Measurements from ENCODE around the gene RAD21L1.
"Not testable (repeated sequence)": the region's sequence is repeated elsewhere in the genome, so short reads cannot be mapped to it uniquely, and the experiment has no call there.

The RAD21L1 gene

DNA sequence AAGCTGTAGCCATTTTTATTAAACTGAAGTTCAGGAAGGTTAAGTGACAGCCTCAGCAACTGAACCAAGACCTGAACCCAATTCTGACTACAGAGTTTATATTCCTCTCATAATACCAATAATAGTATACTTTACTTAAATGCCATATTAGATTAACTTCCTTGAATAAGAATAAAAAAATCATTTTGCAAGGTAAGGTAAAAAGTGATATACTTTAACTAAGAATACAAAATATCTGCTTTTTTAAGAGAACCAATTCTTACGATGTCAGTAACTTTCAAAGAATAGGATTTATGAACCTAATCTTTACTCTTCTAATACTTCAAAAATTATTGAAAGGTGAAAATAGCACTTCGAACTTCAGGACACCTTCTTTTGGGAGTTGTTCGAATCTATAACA is 3.7 kb downstream of the RAD21L1 start:
- H3K4me1 ChIP-seq (ENCODE audit: insufficient read depth, low read length), result no peaks in the 10 kb centered on the region; the same call in 1 of the 2 replicates
- no peak overlapping the region for H3K9ac ChIP-seq (ENCODE audit: low read depth, low read length)

DNA sequence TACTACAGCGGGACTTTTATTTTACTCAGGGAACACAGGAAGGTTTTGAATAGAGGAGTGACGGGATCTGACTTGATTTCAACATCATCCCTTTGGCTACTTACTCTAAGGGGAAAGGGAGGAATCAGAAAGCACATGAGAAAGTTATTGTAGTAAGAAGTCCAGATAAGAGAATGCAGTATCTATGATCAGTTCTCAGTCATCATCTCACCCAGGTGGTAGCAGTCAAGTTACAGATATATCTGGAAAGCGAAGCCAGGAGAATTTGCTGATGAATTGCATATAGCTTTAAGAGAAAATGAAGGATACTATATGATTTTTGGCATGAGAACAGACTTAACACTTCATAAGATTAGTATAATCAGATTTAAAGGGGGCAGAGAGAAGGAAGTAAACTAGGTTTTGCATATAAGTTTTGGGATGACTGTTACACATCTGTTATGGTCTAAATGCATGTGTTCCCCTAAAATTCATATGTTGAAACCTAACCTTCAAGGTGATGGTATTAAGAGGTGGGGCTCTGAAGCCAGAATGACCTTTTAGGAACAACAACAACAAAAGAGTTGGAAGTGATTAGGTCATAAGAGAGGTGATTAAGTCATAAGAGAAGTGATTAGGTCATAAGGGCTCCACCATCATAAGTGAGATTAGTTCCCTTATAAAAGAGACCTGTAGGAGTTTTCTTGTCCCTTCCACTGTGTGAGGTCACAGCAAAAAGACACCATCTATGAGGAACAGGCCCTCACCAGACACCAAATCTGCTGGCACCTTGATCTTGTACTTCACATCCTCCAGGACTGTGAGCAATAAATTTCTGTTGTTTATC is 6.7 kb downstream of the RAD21L1 start:
- H3K9me3 ChIP-seq (ENCODE audit: control insufficient read depth, insufficient read depth, low read length), result no peaks in the 10 kb centered on the region
- H3K9ac ChIP-seq (ENCODE audit: low read depth, low read length), result no peak overlapping the region
- no peaks in the 10 kb centered on the region for H3K4me1 ChIP-seq (ENCODE audit: insufficient read depth, low read length)
- H3K36me3 ChIP-seq (ENCODE audit: insufficient read depth, low read length), result no peaks in the 10 kb centered on the region

More for the DNA sequence above, 3.7 kb downstream of the RAD21L1 start:
- no peaks in the 10 kb centered on the region for H3K36me3 ChIP-seq (ENCODE audit: insufficient read depth, low read length)
- no peaks in the 10 kb centered on the region for H3K9me3 ChIP-seq (ENCODE audit: control insufficient read depth, insufficient read depth, low read length)

DNA sequence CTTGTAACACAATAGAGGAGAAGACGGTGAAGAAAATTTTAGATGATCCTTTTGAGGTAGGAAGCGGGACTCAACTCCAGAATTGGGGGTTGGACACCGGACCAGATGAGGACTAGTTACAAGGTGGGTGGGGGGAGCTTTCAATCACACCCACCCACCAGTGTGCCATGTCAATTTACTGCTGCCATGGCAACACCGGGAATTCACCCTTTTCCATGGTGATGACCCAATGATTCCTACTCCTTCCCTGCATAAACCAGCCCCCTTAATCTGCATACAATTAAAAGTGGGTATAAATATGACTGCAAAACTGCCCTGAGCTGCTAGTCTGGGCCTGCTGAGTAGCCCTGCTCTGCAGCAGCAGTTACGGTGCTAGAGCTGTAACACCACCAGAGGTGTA is 14.7 kb downstream of the RAD21L1 start:
- peaks cover 2% of the 10 kb centered on the region; the same call in 1 of the 2 replicates for H3K4me1 ChIP-seq (ENCODE audit: insufficient read depth, low read length)

DNA sequence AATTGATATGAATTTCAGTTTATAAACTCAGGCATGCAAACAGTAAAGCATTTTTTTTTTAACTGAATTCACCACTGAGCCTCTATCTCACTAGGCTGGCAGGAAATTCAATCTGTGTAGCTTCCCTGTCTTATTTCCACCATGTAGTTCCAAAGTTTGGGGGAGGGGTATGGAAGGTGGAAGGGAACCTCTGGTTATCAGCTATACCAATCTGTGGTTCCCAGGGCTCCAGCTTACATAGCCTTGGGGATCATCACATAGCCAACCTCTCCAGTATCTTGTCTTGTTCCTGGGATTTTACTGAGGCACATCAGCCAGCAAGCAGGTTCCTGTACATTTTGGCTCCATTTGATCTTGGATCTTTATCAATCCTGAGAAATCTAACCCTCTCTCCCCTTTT is 15.6 kb downstream of the RAD21L1 start:
- Histone ChIP-seq H3K9me3 (ENCODE audit: control insufficient read depth, insufficient read depth, low read length) (no peaks in the 10 kb centered on the region), H3K4me1 (ENCODE audit: insufficient read depth, low read length) (peaks cover 2% of the 10 kb centered on the region; the same call in 1 of the 2 replicates), H3K36me3 (ENCODE audit: insufficient read depth, low read length) (no peaks in the 10 kb centered on the region), H3K9ac (ENCODE audit: low read depth, low read length) (no peak overlapping the region)

More for the DNA sequence above, 14.7 kb downstream of the RAD21L1 start:
- Histone ChIP-seq H3K9me3 (ENCODE audit: control insufficient read depth, insufficient read depth, low read length) (no peaks in the 10 kb centered on the region), H3K36me3 (ENCODE audit: insufficient read depth, low read length) (no peaks in the 10 kb centered on the region), H3K9ac (ENCODE audit: low read depth, low read length) (no peak overlapping the region)

DNA sequence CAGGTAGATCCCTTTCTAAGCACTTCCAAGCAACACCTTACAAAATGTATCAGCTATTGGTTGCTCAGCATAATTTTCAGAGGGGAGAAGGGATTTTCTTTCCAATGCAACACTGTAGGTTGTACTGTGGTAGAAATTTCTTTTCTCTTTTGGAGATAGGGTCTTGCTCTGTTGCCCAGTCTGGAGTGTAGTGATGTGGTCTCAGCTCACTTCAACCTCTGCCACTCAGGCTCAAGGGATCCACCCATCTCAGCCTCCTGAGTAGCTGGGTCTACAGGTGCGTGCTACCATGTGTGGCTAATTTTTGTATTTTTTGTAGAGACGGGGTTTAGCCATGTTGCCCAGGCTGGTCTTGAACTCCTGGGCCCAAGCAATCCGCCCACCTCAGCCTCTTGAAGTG is 16.3 kb downstream of the RAD21L1 start:
- no peaks in the 10 kb centered on the region for H3K36me3 ChIP-seq (ENCODE audit: insufficient read depth, low read length)

DNA sequence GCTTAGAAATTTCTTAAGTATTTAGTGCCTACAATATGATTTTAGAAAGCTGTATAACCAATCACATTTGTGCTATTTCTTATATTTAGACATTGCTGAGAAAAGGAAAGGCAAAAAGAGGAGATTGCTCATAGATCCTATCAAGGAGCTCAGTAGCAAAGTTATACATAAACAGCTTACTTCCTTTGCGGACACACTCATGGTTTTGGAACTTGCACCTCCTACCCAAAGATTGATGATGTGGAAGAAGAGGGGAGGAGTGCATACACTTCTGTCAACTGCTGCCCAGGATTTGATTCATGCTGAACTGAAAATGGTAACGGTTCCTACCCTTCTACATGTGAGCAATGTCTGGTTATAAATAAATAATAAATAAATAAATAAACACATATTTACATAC is 16.7 kb downstream of the RAD21L1 start:
- Histone ChIP-seq H3K9me3 (ENCODE audit: control insufficient read depth, insufficient read depth, low read length) (no peaks in the 10 kb centered on the region), H3K4me1 (ENCODE audit: insufficient read depth, low read length) (peaks cover 2% of the 10 kb centered on the region; the same call in 1 of the 2 replicates), H3K36me3 (ENCODE audit: insufficient read depth, low read length) (no peaks in the 10 kb centered on the region), H3K9ac (ENCODE audit: low read depth, low read length) (no peak overlapping the region)

More for the DNA sequence above, 16.3 kb downstream of the RAD21L1 start:
- Histone ChIP-seq H3K9me3 (ENCODE audit: control insufficient read depth, insufficient read depth, low read length) (no peaks in the 10 kb centered on the region), H3K4me1 (ENCODE audit: insufficient read depth, low read length) (peaks cover 2% of the 10 kb centered on the region; the same call in 1 of the 2 replicates), H3K9ac (ENCODE audit: low read depth, low read length) (no peak overlapping the region)

DNA sequence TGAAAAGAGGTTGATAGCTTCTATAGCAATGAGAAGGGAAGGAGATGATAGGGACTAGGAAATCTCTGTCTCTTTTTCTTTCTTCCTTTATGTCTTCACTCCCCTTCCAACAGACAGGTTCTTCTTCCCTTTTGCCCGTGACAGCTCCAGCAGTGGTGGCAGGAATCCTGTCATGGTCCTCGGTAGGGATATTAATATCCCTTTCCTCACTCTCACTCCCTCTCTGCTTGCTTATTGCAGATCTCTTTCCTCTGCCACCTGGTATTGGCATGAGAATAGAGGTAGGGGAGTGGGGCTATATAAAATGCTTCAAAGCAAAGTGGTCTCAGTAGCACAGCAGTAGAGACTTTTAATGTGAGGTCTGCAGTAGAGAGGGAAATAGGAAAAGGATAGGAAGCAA is 19.7 kb downstream of the RAD21L1 start:
- no peaks in the 10 kb centered on the region for H3K36me3 ChIP-seq (ENCODE audit: insufficient read depth, low read length)
- H3K4me1 ChIP-seq (ENCODE audit: insufficient read depth, low read length), result peaks cover 2% of the 10 kb centered on the region; the same call in 1 of the 2 replicates
- H3K9ac ChIP-seq (ENCODE audit: low read depth, low read length), result no peak overlapping the region
- no peaks in the 10 kb centered on the region for H3K9me3 ChIP-seq (ENCODE audit: control insufficient read depth, insufficient read depth, low read length)

DNA sequence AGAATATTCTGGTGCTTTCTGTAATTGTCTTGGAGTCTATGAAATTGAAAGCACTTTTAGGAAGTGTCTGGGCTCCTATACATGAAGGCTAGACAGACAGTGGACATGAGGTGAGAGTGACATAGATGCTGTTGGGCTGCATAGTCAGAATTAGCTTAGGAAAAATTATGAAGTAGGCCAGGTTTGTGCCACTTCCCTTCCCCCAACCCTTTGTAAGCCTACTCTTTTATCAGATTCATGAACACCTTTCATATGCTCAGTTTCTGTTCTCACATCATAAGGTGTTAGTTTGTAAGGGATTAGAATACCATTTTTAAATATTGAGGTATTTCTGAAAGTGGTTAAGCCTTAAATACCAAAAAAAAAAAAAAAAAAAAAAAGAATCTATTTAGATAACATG is 21.8 kb downstream of the RAD21L1 start:
- H3K9ac ChIP-seq (ENCODE audit: low read depth, low read length), result no peak overlapping the region
- H3K36me3 ChIP-seq (ENCODE audit: insufficient read depth, low read length), result no peaks in the 10 kb centered on the region
- no peaks in the 10 kb centered on the region for H3K9me3 ChIP-seq (ENCODE audit: control insufficient read depth, insufficient read depth, low read length)
- no peaks in the 10 kb centered on the region for H3K4me1 ChIP-seq (ENCODE audit: insufficient read depth, low read length)

DNA sequence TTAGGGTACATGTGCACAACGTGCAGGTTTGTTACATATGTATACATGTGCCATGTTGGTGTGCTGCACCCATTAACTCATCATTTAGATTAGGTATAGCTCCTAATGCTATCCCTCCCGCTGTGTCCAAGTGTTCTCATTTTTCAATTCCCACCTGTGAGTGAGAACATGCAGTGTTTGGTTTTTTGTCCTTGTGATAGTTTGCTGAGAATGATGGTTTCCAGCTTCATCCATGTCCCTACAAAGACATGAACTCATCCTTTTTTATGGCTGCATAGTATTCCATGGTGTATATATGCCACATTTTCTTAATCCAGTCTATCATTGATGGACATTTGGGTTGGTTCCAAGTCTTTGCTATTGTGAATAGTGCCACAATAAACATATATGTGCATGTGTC is 24.4 kb downstream of the RAD21L1 start:
- not testable (repeated sequence) for H3K4me1 ChIP-seq (ENCODE audit: insufficient read depth, low read length); H3K36me3 ChIP-seq (ENCODE audit: insufficient read depth, low read length); H3K9ac ChIP-seq (ENCODE audit: low read depth, low read length); H3K9me3 ChIP-seq (ENCODE audit: control insufficient read depth, insufficient read depth, low read length)

DNA sequence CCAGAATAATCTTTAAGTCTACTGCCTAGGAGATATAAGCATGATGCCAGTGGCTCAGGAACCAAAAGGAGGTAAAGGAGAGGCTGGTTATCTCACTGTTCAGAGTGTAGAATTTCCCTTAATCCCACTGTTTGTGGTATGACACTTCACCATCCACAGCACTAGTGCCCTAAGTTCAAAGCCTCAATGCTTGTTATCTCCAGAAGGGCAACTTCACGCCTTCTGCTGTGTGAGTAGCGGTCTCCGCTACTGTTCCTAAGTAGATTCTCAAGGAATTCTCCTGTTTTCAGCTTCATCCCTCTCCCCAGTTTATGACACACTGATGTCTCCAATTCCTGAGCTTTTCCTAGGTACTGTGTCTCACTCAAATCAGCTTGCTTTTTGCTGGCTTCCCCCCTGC is 26.6 kb downstream of the RAD21L1 start:
- no peaks in the 10 kb centered on the region for H3K36me3 ChIP-seq (ENCODE audit: insufficient read depth, low read length)
- H3K4me1 ChIP-seq (ENCODE audit: insufficient read depth, low read length), result no peaks in the 10 kb centered on the region
- H3K9ac ChIP-seq (ENCODE audit: low read depth, low read length), result no peak overlapping the region
- no peaks in the 10 kb centered on the region for H3K9me3 ChIP-seq (ENCODE audit: control insufficient read depth, insufficient read depth, low read length)

DNA sequence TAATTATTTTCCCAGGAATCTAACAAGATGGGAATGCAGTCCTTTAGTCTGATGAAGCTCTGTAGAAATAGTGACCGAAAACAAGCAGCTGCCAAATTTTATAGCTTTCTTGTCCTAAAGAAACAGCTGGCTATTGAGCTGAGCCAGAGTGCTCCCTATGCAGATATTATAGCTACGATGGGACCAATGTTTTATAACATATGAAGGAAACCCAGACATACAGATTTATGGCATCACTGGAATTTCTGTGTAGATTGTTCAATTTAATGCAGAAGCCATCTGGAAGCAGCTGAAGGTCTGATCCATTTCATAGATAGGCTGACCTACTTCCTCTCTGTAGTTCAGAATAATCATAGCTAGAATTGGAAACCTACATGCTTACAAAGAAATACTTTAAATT is 28.4 kb downstream of the RAD21L1 start:
- H3K9me3 ChIP-seq (ENCODE audit: control insufficient read depth, insufficient read depth, low read length), result no peaks in the 10 kb centered on the region
- no peaks in the 10 kb centered on the region for H3K36me3 ChIP-seq (ENCODE audit: insufficient read depth, low read length)
- no peak overlapping the region for H3K9ac ChIP-seq (ENCODE audit: low read depth, low read length)
- no peaks in the 10 kb centered on the region for H3K4me1 ChIP-seq (ENCODE audit: insufficient read depth, low read length)

DNA sequence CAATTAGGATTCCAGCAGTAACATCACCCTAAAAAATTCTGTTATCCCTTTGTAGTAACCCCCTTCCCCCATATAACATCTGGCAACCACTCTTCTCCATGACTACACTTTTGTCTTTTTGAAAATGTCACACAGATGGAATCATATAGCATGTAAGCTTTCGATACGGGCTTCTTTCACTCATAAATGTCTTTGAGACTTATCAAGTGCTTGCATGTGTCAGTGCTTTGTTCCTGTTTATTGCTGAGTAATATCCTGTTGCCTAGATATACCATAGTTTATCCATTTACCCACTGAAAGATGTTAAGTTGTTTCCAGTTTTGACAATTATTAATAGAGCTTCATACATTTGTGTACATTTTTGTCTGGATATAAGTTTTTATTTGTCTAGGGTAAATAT is 29.8 kb downstream of the RAD21L1 start:
- H3K36me3 ChIP-seq (ENCODE audit: insufficient read depth, low read length), result no peaks in the 10 kb centered on the region
- H3K4me1 ChIP-seq (ENCODE audit: insufficient read depth, low read length), result no peaks in the 10 kb centered on the region
- no peaks in the 10 kb centered on the region for H3K9me3 ChIP-seq (ENCODE audit: control insufficient read depth, insufficient read depth, low read length)
- no peak overlapping the region for H3K9ac ChIP-seq (ENCODE audit: low read depth, low read length)

DNA sequence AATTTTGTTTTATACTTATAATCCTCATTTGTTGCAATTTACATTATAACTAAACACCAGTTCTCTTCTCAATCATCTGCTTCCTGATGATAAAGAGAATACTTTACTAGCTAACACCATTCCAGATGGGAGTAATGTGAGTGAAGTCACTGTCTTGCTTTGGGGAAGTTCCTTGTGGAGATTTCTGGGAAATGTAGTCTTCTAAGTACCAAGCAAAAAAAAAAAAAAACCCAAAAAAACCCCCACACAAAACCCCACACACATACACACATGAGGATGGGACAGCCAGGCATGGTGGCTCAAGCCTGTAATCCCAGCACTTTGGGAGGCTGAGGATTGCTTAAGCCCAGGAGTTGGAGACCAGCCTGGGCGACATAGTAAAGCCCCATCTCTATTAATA is 38.0 kb downstream of the RAD21L1 start:
- no peaks in the 10 kb centered on the region for H3K36me3 ChIP-seq (ENCODE audit: insufficient read depth, low read length)
- H3K4me1 ChIP-seq (ENCODE audit: insufficient read depth, low read length), result peaks cover 17% of the 10 kb centered on the region
- H3K9ac ChIP-seq (ENCODE audit: low read depth, low read length), result no peak overlapping the region

DNA sequence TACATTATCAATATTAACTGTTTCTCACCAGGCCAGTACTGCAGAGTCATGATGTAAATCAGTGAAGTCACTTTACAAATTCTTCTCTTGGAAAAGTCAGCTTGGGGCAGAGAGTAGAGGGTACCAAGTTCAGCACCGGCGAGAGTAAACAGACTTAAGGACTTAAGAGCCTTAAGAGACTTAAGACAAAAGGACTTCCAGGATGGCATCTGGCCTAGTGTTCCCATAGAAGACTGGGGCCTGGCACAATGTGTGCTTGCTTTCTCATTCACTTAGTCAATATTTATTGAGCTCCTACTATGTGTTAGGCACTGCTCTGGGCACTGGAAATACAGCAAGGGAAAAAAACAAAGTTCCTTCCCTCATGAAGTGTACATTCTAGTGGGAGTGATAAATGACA is 38.9 kb downstream of the RAD21L1 start:
- peaks cover 17% of the 10 kb centered on the region for H3K4me1 ChIP-seq (ENCODE audit: insufficient read depth, low read length)
- H3K36me3 ChIP-seq (ENCODE audit: insufficient read depth, low read length), result no peaks in the 10 kb centered on the region
- H3K9ac ChIP-seq (ENCODE audit: low read depth, low read length), result no peak overlapping the region
- no peaks in the 10 kb centered on the region for H3K9me3 ChIP-seq (ENCODE audit: control insufficient read depth, insufficient read depth, low read length)

More for the DNA sequence above, 38.0 kb downstream of the RAD21L1 start:
- H3K9me3 ChIP-seq (ENCODE audit: control insufficient read depth, insufficient read depth, low read length), result no peaks in the 10 kb centered on the region

DNA sequence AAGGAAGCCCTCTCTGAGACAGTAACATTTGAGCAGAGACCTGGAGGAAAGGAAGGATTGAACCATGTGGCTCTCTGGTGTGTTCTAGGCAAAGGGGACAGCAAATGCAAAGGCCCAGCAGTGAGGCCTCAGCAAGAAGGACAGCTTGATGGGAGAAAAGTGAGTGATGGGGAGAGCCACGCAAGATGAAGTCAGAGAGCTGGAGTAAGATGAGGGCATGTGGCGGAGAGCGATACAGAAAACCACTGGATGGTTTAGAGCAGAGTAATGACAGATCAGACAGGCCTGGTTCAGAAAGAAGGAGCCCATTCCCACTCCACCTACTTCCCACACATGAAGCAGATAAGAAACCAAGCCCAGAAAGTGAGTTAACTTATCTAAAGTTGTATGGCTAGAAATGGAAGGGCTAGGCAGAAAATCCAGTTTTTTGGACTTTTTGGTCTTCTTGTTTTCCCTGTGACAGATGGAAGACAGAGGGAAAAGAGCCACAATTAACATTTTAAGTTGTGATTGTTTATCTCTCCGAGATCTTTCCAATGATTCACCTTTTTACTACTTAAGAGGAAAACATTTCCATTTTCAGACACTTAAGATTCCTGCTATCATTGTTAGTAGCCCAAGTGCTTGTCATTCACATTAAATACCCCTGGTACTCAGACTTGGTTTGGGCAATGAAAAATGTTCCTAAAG is 39.5 kb downstream of the RAD21L1 start:
- Histone ChIP-seq H3K9me3 (ENCODE audit: control insufficient read depth, insufficient read depth, low read length) (no peaks in the 10 kb centered on the region), H3K9ac (ENCODE audit: low read depth, low read length) (peak overlapping the region; percentile 82), H3K36me3 (ENCODE audit: insufficient read depth, low read length) (no peaks in the 10 kb centered on the region), H3K4me1 (ENCODE audit: insufficient read depth, low read length) (peaks cover 17% of the 10 kb centered on the region)
